ENCODE data around the gene EHMT1. TPM values are rescaled to one million over a fixed set of nuclear protein-coding genes. Genes with fewer than 3 reads are reported as not detected.
"Not testable (repeated sequence)": the region's sequence is repeated elsewhere in the genome, so short reads cannot be mapped to it uniquely, and the experiment has no call there.

Gene EHMT1
- total RNA-seq, 1 donor from 2014 or later = 38.3 TPM

DNA sequence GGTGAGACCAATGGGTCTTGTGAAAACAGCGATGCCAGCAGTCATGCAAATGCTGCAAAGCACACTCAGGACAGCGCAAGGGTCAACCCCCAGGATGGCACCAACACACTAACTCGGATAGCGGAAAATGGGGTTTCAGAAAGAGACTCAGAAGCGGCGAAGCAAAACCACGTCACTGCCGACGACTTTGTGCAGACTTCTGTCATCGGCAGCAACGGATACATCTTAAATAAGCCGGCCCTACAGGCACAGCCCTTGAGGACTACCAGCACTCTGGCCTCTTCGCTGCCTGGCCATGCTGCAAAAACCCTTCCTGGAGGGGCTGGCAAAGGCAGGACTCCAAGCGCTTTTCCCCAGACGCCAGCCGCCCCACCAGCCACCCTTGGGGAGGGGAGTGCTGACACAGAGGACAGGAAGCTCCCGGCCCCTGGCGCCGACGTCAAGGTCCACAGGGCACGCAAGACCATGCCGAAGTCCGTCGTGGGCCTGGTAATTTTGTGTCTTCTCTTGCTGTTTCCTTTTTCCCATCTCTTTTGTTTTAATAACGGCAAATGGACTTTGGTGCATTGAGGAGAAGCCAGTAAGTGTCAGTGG lies 98.0 kb downstream of the EHMT1 start:
- DNase-seq (ENCODE audit: low read depth in 2 of 2) = no peak

- DNase-seq (ENCODE audit: low read depth in 2 of 2) = no peak
Observed at GRCh38 chr9:137717776-137718327, 99.0 kb downstream of the EHMT1 start.

DNA sequence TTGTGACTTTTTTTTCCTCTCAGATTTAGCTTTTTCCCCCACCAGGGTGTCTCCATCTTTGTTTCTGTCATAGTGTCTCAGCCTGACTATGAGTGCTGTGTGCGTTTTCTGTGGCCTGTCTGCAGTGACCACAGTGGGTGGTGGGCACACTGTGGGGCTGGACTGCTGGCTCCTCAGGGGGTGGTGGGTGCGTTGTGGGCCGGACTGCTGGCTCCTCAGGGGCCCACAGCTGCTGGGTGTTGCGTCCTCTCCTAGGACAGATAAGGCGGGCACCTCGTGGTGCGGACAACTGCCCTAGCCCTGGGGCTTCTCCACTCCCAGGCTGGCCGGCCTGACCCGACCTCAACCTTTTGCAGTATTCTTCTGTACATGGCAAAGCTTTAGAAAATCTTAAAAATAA lies 100.4 kb downstream of the EHMT1 start:
- DNase-seq (ENCODE audit: low read depth in 2 of 2) = no peak

DNA sequence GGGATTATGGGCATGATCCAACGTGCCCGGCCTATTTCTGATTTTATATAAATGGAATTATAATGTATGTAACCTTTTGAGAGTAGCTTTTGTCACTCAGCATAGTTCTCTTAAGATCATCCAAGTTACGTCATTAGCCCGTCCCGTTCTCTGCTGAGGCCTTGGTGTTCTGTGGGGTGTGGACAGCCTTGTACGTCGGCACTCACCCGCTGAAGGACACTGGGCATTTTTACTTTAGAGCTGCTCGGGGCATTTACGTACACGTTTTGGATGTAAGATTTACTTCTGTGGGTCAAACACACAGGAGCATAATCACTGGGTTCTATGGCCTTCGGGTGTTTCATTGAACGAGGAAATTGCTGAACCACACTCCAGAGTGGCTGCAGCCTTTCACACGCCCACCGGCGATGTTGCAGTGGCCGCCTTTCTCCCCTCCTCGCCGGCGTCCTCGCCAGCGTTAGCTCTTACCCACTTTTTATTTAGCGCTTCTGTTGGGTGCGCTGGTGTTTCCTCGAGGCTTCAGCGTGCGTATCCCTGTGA lies 101.8 kb downstream of the EHMT1 start:
- DNase-seq (ENCODE audit: low read depth in 2 of 2) = no peak

DNA sequence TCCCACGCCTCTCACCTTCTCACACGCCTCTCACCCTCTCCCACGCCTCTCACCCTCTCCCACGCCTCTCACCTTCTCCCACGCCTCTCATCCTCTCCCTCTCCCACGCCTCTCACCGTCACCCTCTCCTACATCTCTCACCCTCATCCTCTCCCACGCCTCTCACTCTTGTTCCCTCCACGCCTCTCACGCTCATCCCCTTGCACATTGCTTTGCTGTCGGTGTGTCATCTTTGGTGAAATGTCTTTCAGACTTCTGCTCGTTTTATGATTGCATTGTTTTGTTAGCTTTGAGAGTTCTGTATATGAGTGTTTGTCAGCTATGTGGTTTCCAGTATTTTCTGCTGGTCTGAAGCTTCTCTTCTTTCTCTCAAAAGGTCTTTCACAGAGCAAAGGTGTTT lies 102.7 kb downstream of the EHMT1 start:
- DNase-seq (ENCODE audit: low read depth in 2 of 2) = no peak

- DNase-seq (ENCODE audit: low read depth in 2 of 2) = no peak
Observed at GRCh38 chr9:137721899-137722298, 103.1 kb downstream of the EHMT1 start.

DNA sequence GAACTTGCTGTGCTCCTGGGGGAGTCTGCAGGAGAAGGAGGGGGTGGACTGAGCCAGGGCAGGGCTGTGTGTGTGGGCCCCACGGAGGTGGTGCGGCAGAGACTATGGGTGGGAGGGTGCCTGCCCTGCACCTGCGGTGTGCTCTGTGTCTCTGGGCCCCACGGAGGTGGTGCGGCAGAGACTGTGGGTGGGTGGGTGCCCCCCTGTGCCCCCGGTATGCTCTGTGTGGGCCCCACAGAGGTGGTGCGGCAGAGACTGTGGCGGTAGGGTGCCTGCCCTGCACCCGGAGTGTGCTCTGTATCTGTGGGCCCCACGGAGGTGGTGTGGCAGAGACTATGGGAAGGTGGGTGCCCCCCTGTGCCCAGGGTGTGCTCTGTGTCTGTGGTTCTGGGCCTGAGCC lies 103.7 kb downstream of the EHMT1 start:
- no peak for DNase-seq (ENCODE audit: low read depth in 2 of 2)

- not testable (repeated sequence) for DNase-seq (ENCODE audit: low read depth in 2 of 2)
Observed at GRCh38 chr9:137723356-137723755, 104.6 kb downstream of the EHMT1 start.

GRCh38 chr9:137723783-137724445 lies 105.1 kb downstream of the EHMT1 start:
- DNase-seq (ENCODE audit: low read depth in 2 of 2) = no peak

DNA sequence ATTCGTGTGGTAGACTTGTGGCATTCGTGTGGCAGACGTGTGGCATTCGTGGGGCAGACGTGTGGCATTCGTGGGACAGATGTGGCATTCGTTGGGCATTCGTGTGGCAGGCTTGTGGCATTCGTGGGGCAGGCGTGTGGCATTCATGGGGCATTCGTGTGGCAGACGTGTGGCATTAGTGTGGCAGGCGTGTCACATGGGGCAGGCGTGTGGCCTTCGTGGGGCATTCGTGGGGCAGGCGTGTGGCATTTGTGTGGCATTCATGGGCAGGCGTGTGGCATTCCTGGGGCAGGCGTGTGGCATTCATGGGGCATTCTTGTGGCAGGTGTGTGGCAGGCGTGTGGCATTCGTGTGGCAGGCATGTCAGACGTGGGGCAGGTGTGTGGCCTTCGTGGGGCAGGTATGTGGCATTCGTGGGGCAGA lies 106.0 kb downstream of the EHMT1 start:
- no peak for DNase-seq (ENCODE audit: low read depth in 2 of 2)

GRCh38 chr9:137725598-137725997 lies 106.8 kb downstream of the EHMT1 start:
- DNase-seq (ENCODE audit: low read depth in 2 of 2) = no peak

DNA sequence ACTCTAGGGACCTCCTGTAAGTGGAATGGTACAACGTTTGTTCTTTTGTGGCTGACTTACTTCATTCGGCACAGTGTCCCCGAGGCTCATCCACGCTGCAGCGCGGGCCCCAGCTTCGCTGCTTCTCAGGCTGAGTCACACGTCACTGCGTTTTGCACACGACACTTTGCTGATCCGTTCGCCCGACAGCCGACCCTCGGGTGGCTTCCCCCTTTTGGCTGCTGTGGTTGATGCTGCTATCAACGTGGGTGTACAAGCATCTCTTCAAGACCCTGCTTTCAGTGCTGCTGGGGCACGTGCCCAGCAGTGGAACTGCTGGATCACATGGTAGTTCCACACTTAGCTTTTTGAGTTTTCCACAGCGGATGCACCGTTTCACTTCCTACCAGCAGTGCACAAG lies 107.5 kb downstream of the EHMT1 start:
- not testable (repeated sequence) for DNase-seq (ENCODE audit: low read depth in 2 of 2)

GRCh38 chr9:137726764-137727163 lies 108.0 kb downstream of the EHMT1 start:
- DNase-seq (ENCODE audit: low read depth in 2 of 2) = no peak

DNA sequence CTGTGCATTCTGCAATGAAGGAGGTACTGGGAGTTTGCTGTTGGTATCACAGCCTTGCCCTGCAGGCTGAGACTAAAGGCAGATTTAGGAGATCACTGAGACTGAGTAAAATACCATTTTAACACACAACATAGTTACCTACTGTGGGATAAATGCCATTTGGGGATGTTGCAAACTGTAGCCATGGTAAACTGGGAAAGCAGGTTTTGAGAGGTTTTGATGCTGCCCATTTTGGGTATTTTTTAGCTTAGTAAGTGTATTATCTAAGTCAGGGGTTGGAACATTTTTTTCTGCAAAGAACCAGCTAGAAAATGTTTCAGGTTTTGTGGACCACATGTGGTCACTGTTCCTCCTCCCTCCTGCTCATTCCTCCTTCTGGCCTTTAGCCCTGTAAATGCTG lies 108.9 kb downstream of the EHMT1 start:
- no peak for DNase-seq (ENCODE audit: low read depth in 2 of 2)

DNA sequence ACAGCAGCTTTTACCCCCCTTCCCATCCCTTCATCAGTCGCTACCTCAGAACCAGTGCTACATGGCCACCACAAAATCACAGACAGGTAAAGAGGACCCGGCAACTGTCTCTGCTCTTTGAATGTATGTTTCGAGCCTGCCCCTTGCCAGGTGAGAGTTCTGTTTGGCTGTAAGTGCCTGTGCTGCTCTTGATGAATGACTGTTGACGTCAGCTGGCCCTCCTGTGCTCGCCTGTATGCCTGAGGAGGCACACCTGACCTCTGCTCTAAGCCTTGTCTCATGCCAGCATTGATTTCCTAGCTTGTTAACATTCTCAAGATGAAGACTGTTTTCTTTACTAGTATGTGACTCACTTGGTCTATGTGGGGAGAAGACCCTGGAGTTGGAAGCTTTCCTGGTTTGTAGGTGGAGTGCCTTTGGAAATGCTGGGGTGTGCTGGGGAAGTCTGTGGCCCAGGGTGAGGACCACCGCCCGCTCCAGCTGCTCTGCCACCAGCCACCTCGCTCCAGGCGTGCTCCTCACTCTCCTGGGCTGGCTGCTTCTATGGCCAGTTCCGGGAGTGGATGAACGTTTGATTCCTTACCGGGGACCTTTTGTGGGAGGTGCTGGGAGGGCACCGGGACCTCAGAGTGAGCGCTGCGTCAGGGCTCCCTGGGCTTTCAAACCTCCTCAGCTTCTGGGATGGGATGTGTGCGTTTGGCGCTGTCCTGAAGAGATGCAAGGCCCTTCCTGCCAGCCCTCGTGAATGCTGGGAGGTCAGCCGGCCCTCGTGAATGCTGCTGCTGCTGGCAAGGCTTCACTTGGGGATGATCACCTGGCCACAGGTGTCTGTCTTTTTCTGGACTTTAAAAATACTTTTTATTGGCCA lies 109.9 kb downstream of the EHMT1 start:
- DNase-seq (ENCODE audit: low read depth in 2 of 2) = no peak

- DNase-seq (ENCODE audit: low read depth in 2 of 2) = no peak
Observed at GRCh38 chr9:137731216-137731946, 112.6 kb downstream of the EHMT1 start.

DNA sequence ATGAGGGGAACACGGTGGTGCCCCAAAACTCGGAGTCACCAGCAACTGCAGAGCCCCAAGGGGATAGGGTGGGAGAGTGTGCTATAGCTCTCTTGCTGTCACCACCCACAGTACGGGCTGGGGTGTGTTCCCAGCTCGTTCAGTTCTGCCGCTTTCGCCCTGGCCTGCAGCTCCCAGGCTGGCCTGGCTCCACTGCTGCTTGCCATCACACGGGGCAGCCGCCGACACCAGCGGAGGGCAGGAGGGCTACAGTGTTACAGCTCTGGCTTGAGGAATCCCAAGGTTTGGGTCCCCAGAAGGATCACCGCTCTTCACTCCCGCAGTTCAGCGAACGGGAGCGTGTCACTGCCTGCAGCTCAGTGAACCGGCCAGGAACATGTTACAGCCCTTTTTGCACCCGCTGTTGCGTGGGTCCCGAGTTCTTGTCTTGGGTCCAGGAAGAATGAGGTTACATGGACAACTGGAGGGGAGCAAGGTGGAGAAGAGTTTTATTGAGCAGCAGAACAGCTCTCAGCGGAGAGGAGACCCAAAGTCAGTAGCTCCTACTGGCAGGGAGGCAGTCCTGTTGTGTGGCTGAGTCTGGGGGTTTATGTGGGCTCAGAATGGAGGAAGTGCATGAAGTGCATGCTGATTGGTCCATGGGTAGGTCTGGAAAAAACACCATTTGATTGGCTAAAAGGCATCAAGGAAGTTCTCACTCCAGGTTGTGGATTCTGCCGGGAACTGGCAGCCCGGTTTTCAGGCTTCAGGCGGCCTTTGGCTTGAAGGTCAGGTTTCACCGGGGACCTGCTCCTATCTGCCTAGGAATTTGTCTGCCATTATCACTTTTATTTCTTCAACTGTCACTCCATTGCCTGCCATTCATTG lies 113.4 kb downstream of the EHMT1 start:
- no peak for DNase-seq (ENCODE audit: low read depth in 2 of 2)

DNA sequence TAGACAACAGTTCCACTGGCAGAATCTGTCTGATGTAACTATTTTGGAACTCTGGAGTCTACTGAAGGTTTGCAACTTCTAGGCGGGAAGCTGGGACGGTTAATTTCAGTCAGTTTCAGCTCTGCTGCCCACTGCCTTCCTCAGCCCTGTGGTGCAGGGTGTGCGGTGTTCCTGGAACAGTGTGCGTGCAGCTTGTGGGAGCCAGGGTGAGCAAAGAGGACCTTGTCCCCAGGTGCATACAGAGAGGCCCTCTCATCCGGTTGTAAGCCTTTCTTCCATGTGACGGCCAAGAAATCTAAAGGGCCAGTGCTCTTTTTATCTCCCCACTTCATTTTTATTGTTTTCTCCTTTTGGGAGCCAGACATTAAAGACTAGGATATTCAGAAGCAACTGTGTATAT lies 114.6 kb downstream of the EHMT1 start:
- no peak for DNase-seq (ENCODE audit: low read depth in 2 of 2)

DNA sequence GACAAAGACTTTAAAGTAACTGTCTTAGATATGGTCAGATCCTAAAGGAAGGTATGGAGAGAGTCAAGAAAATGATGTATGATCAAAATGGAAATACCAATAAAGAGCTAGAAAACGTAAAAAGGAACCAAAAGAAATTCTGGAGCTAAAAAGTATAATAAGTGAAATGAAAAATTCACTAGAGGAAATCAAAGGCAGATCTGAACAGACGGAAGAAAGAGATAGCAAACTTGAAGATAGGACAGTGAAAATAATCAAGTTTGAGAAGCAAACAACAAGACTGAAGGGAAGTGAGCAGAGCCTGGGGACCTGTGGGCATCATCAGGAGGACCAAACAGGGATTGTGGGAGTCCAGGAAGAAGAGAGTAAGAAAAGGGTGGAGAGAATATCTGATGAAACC lies 115.4 kb downstream of the EHMT1 start:
- no peak for DNase-seq (ENCODE audit: low read depth in 2 of 2)

GRCh38 chr9:137738182-137738696 lies 119.4 kb downstream of the EHMT1 start:
- not testable (repeated sequence) for DNase-seq (ENCODE audit: low read depth in 2 of 2)
